ENCODE measurements around the gene B3GNT8.

The B3GNT8 gene

GRCh38 chr19:41443813-41444455 lies 16.8 kb upstream of the B3GNT8 start:
- ChIA-PET CTCF (interaction anchor here (0.9 to 1.2 kb wide), 2 partner anchors 119 to 120 kb away, joined by 3 to 5 read pairs; no protein-coding TSS in a partner anchor), POLR2A (ENCODE audit: low non-redundant PET) (no interaction called here)
- TF ChIP-seq CTCF (conservative IDR thresholded peaks at IDR 0.05; ENCODE audit: low read depth): no peak
- DNase-seq (ENCODE audit: low spot score): no peak
- no peak overlapping the region for H3K27ac ChIP-seq

- POLR2A ChIA-PET (ENCODE audit: low non-redundant PET): no interaction called here
Measured at GRCh38 chr19:41442473-41443355, 15.5 kb upstream of the B3GNT8 start, which contains the start of gene ERICH4. Gene ERICH4, plus strand, starts transcription at chr19:41443156. Its CDS starts 14 bp downstream, at chr19:41443170.

GRCh38 chr19:41441321-41441945 lies 14.3 kb upstream of the B3GNT8 start:
- no peak for DNase-seq (ENCODE audit: low spot score)
- POLR2A ChIA-PET (ENCODE audit: low non-redundant PET): no interaction called here
- peak overlapping the region; percentile 45 for H3K27ac ChIP-seq
- no peak for TF ChIP-seq CTCF (conservative IDR thresholded peaks at IDR 0.05; ENCODE audit: low read depth)
- CTCF ChIA-PET: no interaction called here

More at GRCh38 chr19:41442473-41443355, 15.5 kb upstream of the B3GNT8 start, which contains the start of gene ERICH4:
- CTCF ChIA-PET: interaction anchor here (1.2 kb wide), 1 partner anchor 121 kb away, joined by 5 read pairs; no protein-coding TSS in a partner anchor
- no peak for TF ChIP-seq CTCF (conservative IDR thresholded peaks at IDR 0.05; ENCODE audit: low read depth)
- H3K27ac ChIP-seq: no peak within 1 kb of the TSS
- no peak for DNase-seq (ENCODE audit: low spot score)

- ChIA-PET POLR2A (ENCODE audit: low non-redundant PET) (interaction anchor here (0.5 to 1.0 kb wide), 2 partner anchors 12 to 43 kb away, joined by 3 to 5 read pairs; partner anchors contain the start of gene B3GNT8), CTCF (interaction anchor here (0.6 to 1.0 kb wide), 5 partner anchors 15 to 1525 kb away, joined by 3 to 6 read pairs (median 3); no protein-coding TSS in a partner anchor)
- DNase-seq (ENCODE audit: low spot score): peak; percentile 99
Measured at GRCh38 chr19:41439441-41440222, 12.5 kb upstream of the B3GNT8 start, which contains the start of gene DMAC2. Gene DMAC2, minus strand, starts transcription at chr19:41439912. Its CDS starts 13 bp downstream, at chr19:41439899.

GRCh38 chr19:41437944-41438574 lies 10.9 kb upstream of the B3GNT8 start:
- peak overlapping the region; percentile 15 for H3K27ac ChIP-seq
- no peak for DNase-seq (ENCODE audit: low spot score)
- TF ChIP-seq CTCF (conservative IDR thresholded peaks at IDR 0.05; ENCODE audit: low read depth): no peak
- ChIA-PET POLR2A (ENCODE audit: low non-redundant PET) (interaction anchor here (0.6 kb wide), 1 partner anchor 387 kb away, joined by 8 read pairs; no protein-coding TSS in a partner anchor), CTCF (no interaction called here)

More at GRCh38 chr19:41439441-41440222, 12.5 kb upstream of the B3GNT8 start, which contains the start of gene DMAC2:
- peak; percentile 72 for TF ChIP-seq CTCF (conservative IDR thresholded peaks at IDR 0.05; ENCODE audit: low read depth)
- peak within 1 kb of the TSS; percentile 91 for H3K27ac ChIP-seq
